C4-2B (cell line): ENCODE data around the gene ARMC9.
"Not testable (repeated sequence)": the region's sequence is repeated elsewhere in the genome, so short reads cannot be mapped to it uniquely, and the experiment has no call there.

Experiments
- ZFX ChIP-seq: fragments of 450-650 bp; IDR thresholded peaks from 2 replicates; pipeline ENCODE4 v1.6.1; 2017
- TF ChIP-seq, protein P1 (sequence below): fragments of 450-650 bp; conservative IDR thresholded peaks from 2 replicates; pipeline ENCODE4 v1.5.1; 2017; ENCODE audit warnings: mild to moderate bottlenecking

DNA sequence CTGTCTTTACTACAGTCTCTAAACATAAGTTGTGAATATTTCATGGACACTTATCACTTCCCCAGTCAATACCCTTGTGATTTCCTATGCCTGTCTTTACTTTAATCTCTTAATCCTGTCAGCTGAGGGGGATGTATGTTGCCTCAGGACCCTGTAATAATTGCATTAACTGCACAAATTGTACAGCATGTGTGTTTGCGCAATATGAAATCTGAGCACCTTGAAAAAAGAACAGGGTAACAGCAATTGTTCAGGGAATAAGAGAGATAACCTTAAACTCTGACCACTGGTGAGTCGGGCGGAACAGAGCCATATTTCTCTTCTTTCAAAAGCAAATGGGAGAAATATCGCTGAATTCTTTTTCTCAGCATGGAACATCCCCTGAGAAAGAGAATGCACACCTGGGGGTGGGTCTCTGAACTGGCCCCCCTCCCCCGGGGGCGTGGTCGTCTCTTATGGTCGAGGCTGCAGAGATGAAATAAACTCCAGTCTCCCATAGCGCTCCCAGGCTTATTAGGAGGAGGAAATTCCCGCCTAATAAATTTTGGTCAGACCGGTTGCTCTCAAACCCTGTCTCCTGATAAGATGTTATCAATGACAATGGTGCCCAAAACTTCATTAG, 177.7 kb downstream of the ARMC9 start:
- TF ChIP-seq, protein P1, sequence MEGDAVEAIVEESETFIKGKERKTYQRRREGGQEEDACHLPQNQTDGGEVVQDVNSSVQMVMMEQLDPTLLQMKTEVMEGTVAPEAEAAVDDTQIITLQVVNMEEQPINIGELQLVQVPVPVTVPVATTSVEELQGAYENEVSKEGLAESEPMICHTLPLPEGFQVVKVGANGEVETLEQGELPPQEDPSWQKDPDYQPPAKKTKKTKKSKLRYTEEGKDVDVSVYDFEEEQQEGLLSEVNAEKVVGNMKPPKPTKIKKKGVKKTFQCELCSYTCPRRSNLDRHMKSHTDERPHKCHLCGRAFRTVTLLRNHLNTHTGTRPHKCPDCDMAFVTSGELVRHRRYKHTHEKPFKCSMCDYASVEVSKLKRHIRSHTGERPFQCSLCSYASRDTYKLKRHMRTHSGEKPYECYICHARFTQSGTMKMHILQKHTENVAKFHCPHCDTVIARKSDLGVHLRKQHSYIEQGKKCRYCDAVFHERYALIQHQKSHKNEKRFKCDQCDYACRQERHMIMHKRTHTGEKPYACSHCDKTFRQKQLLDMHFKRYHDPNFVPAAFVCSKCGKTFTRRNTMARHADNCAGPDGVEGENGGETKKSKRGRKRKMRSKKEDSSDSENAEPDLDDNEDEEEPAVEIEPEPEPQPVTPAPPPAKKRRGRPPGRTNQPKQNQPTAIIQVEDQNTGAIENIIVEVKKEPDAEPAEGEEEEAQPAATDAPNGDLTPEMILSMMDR, result not testable (repeated sequence)
- TF ChIP-seq ZFX, result not testable (repeated sequence)
